Measurements from ENCODE around the gene EFCAB6.

Gene EFCAB6

GRCh38 chr22:43620197-43620596 is 191.9 kb downstream of the EFCAB6 start:
- H3K27ac ChIP-seq: no peak overlapping the region
- no peak for DNase-seq (ENCODE audit: low spot score)
- TF ChIP-seq CTCF (conservative IDR thresholded peaks at IDR 0.05; ENCODE audit: low read depth): no peak
- ChIA-PET POLR2A (ENCODE audit: low non-redundant PET) (no interaction called here), CTCF (no interaction called here)

GRCh38 chr22:43618517-43618916 is 193.6 kb downstream of the EFCAB6 start:
- CTCF ChIA-PET: no interaction called here
- TF ChIP-seq CTCF (conservative IDR thresholded peaks at IDR 0.05; ENCODE audit: low read depth): no peak
- POLR2A ChIA-PET (ENCODE audit: low non-redundant PET): no interaction called here
- no peak overlapping the region for H3K27ac ChIP-seq
- DNase-seq (ENCODE audit: low spot score): no peak

- ChIA-PET CTCF (no interaction called here), POLR2A (ENCODE audit: low non-redundant PET) (no interaction called here)
- TF ChIP-seq CTCF (conservative IDR thresholded peaks at IDR 0.05; ENCODE audit: low read depth): no peak
Measured at GRCh38 chr22:43616645-43617044, 195.5 kb downstream of the EFCAB6 start.

GRCh38 chr22:43600265-43600664 is 211.8 kb downstream of the EFCAB6 start:
- POLR2A ChIA-PET (ENCODE audit: low non-redundant PET): no interaction called here

More at GRCh38 chr22:43616645-43617044, 195.5 kb downstream of the EFCAB6 start:
- DNase-seq (ENCODE audit: low spot score): no peak
- H3K27ac ChIP-seq: no peak overlapping the region

GRCh38 chr22:43592476-43592875 is 219.6 kb downstream of the EFCAB6 start:
- ChIA-PET POLR2A (ENCODE audit: low non-redundant PET) (no interaction called here), CTCF (interaction anchor here (0.6 kb wide), 1 partner anchor 284 kb away, joined by 3 read pairs; no protein-coding TSS in a partner anchor)
- no peak for TF ChIP-seq CTCF (conservative IDR thresholded peaks at IDR 0.05; ENCODE audit: low read depth)
- no peak overlapping the region for H3K27ac ChIP-seq
- DNase-seq (ENCODE audit: low spot score): no peak

More at GRCh38 chr22:43600265-43600664, 211.8 kb downstream of the EFCAB6 start:
- no peak for TF ChIP-seq CTCF (conservative IDR thresholded peaks at IDR 0.05; ENCODE audit: low read depth)
- CTCF ChIA-PET: no interaction called here
- no peak for DNase-seq (ENCODE audit: low spot score)
- H3K27ac ChIP-seq: no peak overlapping the region

- ChIA-PET POLR2A (ENCODE audit: low non-redundant PET) (no interaction called here), CTCF (no interaction called here)
- H3K27ac ChIP-seq: no peak overlapping the region
- DNase-seq (ENCODE audit: low spot score): no peak
- no peak for TF ChIP-seq CTCF (conservative IDR thresholded peaks at IDR 0.05; ENCODE audit: low read depth)
Measured at GRCh38 chr22:43591380-43591779, 220.7 kb downstream of the EFCAB6 start.

- DNase-seq (ENCODE audit: low spot score): no peak
- ChIA-PET POLR2A (ENCODE audit: low non-redundant PET) (no interaction called here), CTCF (no interaction called here)
- no peak for TF ChIP-seq CTCF (conservative IDR thresholded peaks at IDR 0.05; ENCODE audit: low read depth)
- H3K27ac ChIP-seq: no peak overlapping the region
Measured at GRCh38 chr22:43587574-43587973, 224.5 kb downstream of the EFCAB6 start.

All from RWPE1 (cell line).